ENCODE data around the gene MYBBP1A.

DNA sequence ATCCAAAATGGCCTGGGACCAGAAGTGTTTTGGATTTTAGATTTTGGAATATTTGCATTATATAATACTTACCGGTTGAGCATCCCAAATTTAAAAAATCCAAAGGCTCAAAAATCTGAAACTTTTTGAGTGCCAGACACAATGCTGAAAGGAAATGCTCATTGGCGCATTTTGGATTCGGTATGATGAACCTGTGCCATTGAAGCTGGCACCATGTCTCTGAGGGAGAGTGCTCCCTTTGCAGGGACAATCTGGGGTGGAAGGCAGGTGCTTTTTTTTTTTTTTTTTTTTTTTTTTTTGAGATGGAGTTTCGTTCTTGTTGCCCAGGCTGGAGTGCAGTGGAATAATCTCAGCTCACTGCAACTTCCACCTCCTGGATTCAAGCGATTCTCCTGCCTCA lies 46.9 kb upstream of the MYBBP1A start:
- TF ChIP-seq CTCF (IDR thresholded peaks at IDR 0.05) (no peak), EZH2 (IDR thresholded peaks at IDR 0.05; ENCODE audit: borderline replicate concordance, insufficient read depth, low read depth, low read length, poor library complexity, severe bottlenecking) (no peak)

Measured in B cell (primary cell).